Neuronal stem cell (in vitro differentiated cells): ENCODE results near the gene TOP3B.
A peak's percentile ranks its signal among the peaks of the same experiment; 100 is the strongest.

Experiments
- DNase-seq: peaks from one replicate; pipeline ENCODE4 v3.0.0-alpha.2; 2013; ENCODE audit warnings: low spot score
- H2AFZ ChIP-seq: one replicate; pipeline ENCODE4 v1.6.1; 2013; ENCODE audit warnings: mild to moderate bottlenecking, low read length, inconsistent platforms
- H2AK5ac ChIP-seq: 2 replicates; pipeline ENCODE4 v1.6.1; 2013; ENCODE audit warnings: low read depth, mild to moderate bottlenecking, inconsistent platforms, low read length, moderate library complexity, mixed read lengths
- H2BK120ac ChIP-seq: 2 replicates; pipeline ENCODE4 v1.6.1; 2013; ENCODE audit warnings: low read depth, mild to moderate bottlenecking, inconsistent platforms, low read length, moderate library complexity, mixed read lengths
- H2BK12ac ChIP-seq: one replicate; pipeline ENCODE4 v1.6.1; 2013; ENCODE audit warnings: low read length, inconsistent platforms
- H2BK15ac ChIP-seq: 2 replicates; pipeline ENCODE4 v1.6.1; 2013; ENCODE audit warnings: mild to moderate bottlenecking, low read length, inconsistent platforms, mixed read lengths
- H2BK5ac ChIP-seq: one replicate; pipeline ENCODE4 v1.6.1; 2013; ENCODE audit warnings: inconsistent platforms, mild to moderate bottlenecking, low read length, moderate library complexity
- H3K14ac ChIP-seq: one replicate; pipeline ENCODE4 v1.6.1; 2013; ENCODE audit warnings: low read length, inconsistent platforms
- H3K18ac ChIP-seq: 2 replicates; pipeline ENCODE4 v1.6.1; 2013; ENCODE audit warnings: low read length, inconsistent platforms
- H3K23ac ChIP-seq: 2 replicates; pipeline ENCODE4 v1.6.1; 2013; ENCODE audit warnings: low read depth, mild to moderate bottlenecking, mixed read lengths, low read length, inconsistent platforms; ENCODE audit not compliant: poor library complexity
- H3K27ac ChIP-seq: replicated peaks from 3 replicates; pipeline ENCODE4 v1.5.1; 2013; ENCODE audit warnings: low read length, inconsistent platforms
- H3K27me3 ChIP-seq, 3 experiments: 2 replicates each; pipeline ENCODE4 v1.6.1; 2013; ENCODE audit warnings: low read length in 3 of 3, mild to moderate bottlenecking in 2 of 3, inconsistent platforms in 1 of 3, low read depth in 1 of 3, mixed read lengths in 1 of 3, moderate library complexity in 1 of 3; ENCODE audit not compliant: control insufficient read depth in 3 of 3, insufficient read depth in 3 of 3
- H3K36me3 ChIP-seq, 2 donors: replicated peaks in 1 of 2; 2 replicates each; pipeline ENCODE4 v1.6.1; 2013; ENCODE audit warnings: low read length in 2 of 2; ENCODE audit not compliant: control insufficient read depth in 2 of 2, insufficient read depth in 2 of 2
- H3K4ac ChIP-seq: 2 replicates; pipeline ENCODE4 v1.6.1; 2013; ENCODE audit warnings: inconsistent platforms, mild to moderate bottlenecking, low read length, moderate library complexity
- H3K4me1 ChIP-seq, 2 donors: 1 replicate in 1 of 2; 2 replicates in 1 of 2; pipeline ENCODE4 v1.6.1; 2013; ENCODE audit warnings: low read length in 2 of 2, low read depth in 1 of 2; ENCODE audit not compliant: control insufficient read depth in 2 of 2, insufficient read depth in 1 of 2
- H3K4me2 ChIP-seq: one replicate; pipeline ENCODE4 v1.6.1; 2013; ENCODE audit warnings: mild to moderate bottlenecking, low read length, inconsistent platforms; ENCODE audit not compliant: insufficient read depth, poor library complexity, severe bottlenecking
- H3K4me3 ChIP-seq, 2 donors: 2 replicates each; pipeline ENCODE4 v1.5.1; 2013; ENCODE audit warnings: low read length in 2 of 2, mild to moderate bottlenecking in 2 of 2, inconsistent platforms in 1 of 2, moderate library complexity in 1 of 2
- H3K79me1 ChIP-seq: one replicate; pipeline ENCODE4 v1.6.1; 2013; ENCODE audit warnings: low read depth, mild to moderate bottlenecking, inconsistent platforms, low read length, moderate library complexity
- H3K9ac ChIP-seq: one replicate; pipeline ENCODE4 v1.6.1; 2013; ENCODE audit warnings: mild to moderate bottlenecking, low read depth, low read length, inconsistent platforms; ENCODE audit not compliant: poor library complexity
- H3K9me3 ChIP-seq, 2 donors: replicated peaks in 1 of 2; 2 replicates each; pipeline versions ENCODE3 to v1.6.1; 2013; ENCODE audit warnings: low read length in 2 of 2, mild to moderate bottlenecking in 2 of 2, inconsistent platforms in 1 of 2, low read depth in 1 of 2, mixed read lengths in 1 of 2, moderate library complexity in 1 of 2; ENCODE audit not compliant: control insufficient read depth in 2 of 2, insufficient read depth in 1 of 2
- H4K8ac ChIP-seq: one replicate; pipeline ENCODE4 v1.6.1; 2013; ENCODE audit warnings: low read depth, mild to moderate bottlenecking, inconsistent platforms, low read length, moderate library complexity
- H4K91ac ChIP-seq: one replicate; pipeline ENCODE4 v1.6.1; 2013; ENCODE audit warnings: low read length, low read depth, mild to moderate bottlenecking, inconsistent platforms; ENCODE audit not compliant: poor library complexity
- WGBS, 2 donors: extraction: QIAGEN DNeasy Blood & Tissue Kit; methylation state at CpG; one replicate each; pipeline ENCODE4 v1.1.7; 2013; ENCODE audit warnings: missing lambda C conversion rate in 2 of 2, mixed read lengths in 1 of 2; ENCODE audit not compliant: insufficient read length in 2 of 2, insufficient replicate concordance in 1 of 2; ENCODE audit errors: extremely low coverage in 2 of 2; 5-methylcytosine and 5-hydroxymethylcytosine counted together

TOP3B gene

GRCh38 chr22:21970037-21970799, 12.4 kb downstream of the TOP3B start:
- no peak overlapping the region for H4K8ac ChIP-seq
- no peak overlapping the region for H2BK5ac ChIP-seq
- peaks cover 0 to 2% of the 10 kb centered on the region in 2 donors for H3K9me3 ChIP-seq
- H3K4me2 ChIP-seq, result no peak overlapping the region
- H3K4me1 ChIP-seq, result no peaks in the 10 kb centered on the region
- no peak overlapping the region for H3K4ac ChIP-seq
- H2AK5ac ChIP-seq, result no peak overlapping the region
- H3K4me3 ChIP-seq, result no peak overlapping the region
- H3K9ac ChIP-seq, result no peak overlapping the region
- H3K23ac ChIP-seq, result peak overlapping the region; percentile 90
- no peak overlapping the region for H3K14ac ChIP-seq
- no peak overlapping the region for H2BK15ac ChIP-seq
- no peak overlapping the region for H3K18ac ChIP-seq
- no peak overlapping the region for H2AFZ ChIP-seq
- no peak overlapping the region for H4K91ac ChIP-seq
- no peak overlapping the region for H2BK12ac ChIP-seq
- no peaks in the 10 kb centered on the region for H3K27me3 ChIP-seq
- peaks cover 67 to 95% of the 10 kb centered on the region in 2 donors for H3K36me3 ChIP-seq
- WGBS, 2 donors, result 100% methylated on average over 2 of the region's 19 CpGs; no CpG with 5 or more reads in 1 of the 2 donors
- no peak overlapping the region for H3K27ac ChIP-seq
- no peak overlapping the region for H2BK120ac ChIP-seq
- DNase-seq, result no peak
- peaks cover 2% of the 10 kb centered on the region for H3K79me1 ChIP-seq

DNA sequence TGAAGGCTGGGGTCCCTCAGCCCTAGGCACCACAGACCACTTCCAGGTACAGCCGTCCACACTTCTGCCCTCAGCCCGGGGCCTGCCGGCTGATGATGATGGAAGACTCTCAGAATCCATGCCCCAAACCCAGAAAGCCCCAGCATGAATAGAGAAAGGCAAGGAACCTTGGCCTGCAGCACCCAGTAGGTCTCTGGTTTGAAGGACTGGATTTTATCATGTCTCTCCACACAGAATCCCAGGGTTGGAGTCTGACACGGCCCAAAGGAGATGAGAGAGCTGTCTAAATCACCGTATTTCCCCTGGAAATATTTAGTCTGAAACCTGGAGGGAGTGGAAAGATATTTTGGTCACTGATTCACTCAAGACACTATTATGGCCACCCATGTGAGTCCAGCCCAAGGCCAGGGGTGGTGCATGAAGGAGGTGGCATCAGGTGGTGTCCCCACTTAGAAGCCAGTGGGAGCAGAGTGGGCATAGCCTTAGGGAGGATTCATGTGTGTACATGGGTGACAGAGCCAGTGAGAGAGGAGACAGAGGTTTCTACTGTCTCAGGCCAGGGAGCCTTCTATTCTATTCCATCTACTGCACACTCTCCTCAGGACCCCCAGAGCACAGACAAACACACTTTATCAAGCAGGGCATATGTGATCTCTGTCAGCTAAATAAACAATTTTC, 14.0 kb downstream of the TOP3B start:
- peaks cover 2% of the 10 kb centered on the region for H3K79me1 ChIP-seq
- H3K27ac ChIP-seq, result no peak overlapping the region
- no peak overlapping the region for H2BK15ac ChIP-seq
- no peak overlapping the region for H2BK5ac ChIP-seq
- H3K4me1 ChIP-seq, result no peaks in the 10 kb centered on the region
- H3K4me2 ChIP-seq, result no peak overlapping the region
- H2BK120ac ChIP-seq, result no peak overlapping the region
- H3K36me3 ChIP-seq, result peaks cover 70 to 95% of the 10 kb centered on the region in 2 donors
- H3K4me3 ChIP-seq, result no peak overlapping the region
- no peak for DNase-seq
- no peak overlapping the region for H3K9ac ChIP-seq
- peaks cover 0 to 5% of the 10 kb centered on the region in 2 donors for H3K9me3 ChIP-seq
- H3K4ac ChIP-seq, result no peak overlapping the region
- no peak overlapping the region for H2BK12ac ChIP-seq
- no peak overlapping the region for H4K8ac ChIP-seq
- no peak overlapping the region for H4K91ac ChIP-seq
- no peak overlapping the region for H3K14ac ChIP-seq
- no peak overlapping the region for H3K18ac ChIP-seq
- H3K27me3 ChIP-seq, result no peaks in the 10 kb centered on the region
- no CpG with 5 or more reads among the region's 5 CpGs for WGBS, 2 donors
- no peak overlapping the region for H2AK5ac ChIP-seq
- H3K23ac ChIP-seq, result no peak overlapping the region
- H2AFZ ChIP-seq, result no peak overlapping the region

GRCh38 chr22:21967693-21968271, 14.8 kb downstream of the TOP3B start:
- H2AK5ac ChIP-seq, result no peak overlapping the region
- H2AFZ ChIP-seq, result no peak overlapping the region
- no peak overlapping the region for H3K9ac ChIP-seq
- peaks cover 0 to 5% of the 10 kb centered on the region in 2 donors for H3K9me3 ChIP-seq
- no CpG with 5 or more reads among the region's 7 CpGs for WGBS, 2 donors
- no peak overlapping the region for H4K8ac ChIP-seq
- no peak overlapping the region for H2BK15ac ChIP-seq
- no peak overlapping the region for H3K14ac ChIP-seq
- no peak overlapping the region for H2BK5ac ChIP-seq
- H3K4ac ChIP-seq, result no peak overlapping the region
- H3K4me2 ChIP-seq, result no peak overlapping the region
- no peak overlapping the region for H3K23ac ChIP-seq
- DNase-seq, result no peak
- no peak overlapping the region for H2BK12ac ChIP-seq
- peaks cover 70 to 96% of the 10 kb centered on the region in 2 donors for H3K36me3 ChIP-seq
- no peak overlapping the region for H3K18ac ChIP-seq
- H3K4me1 ChIP-seq, result no peaks in the 10 kb centered on the region
- H3K4me3 ChIP-seq, result no peak overlapping the region
- no peak overlapping the region for H4K91ac ChIP-seq
- H3K79me1 ChIP-seq, result peaks cover 2% of the 10 kb centered on the region
- H3K27ac ChIP-seq, result no peak overlapping the region
- H2BK120ac ChIP-seq, result no peak overlapping the region
- no peaks in the 10 kb centered on the region for H3K27me3 ChIP-seq
